Measurements from ENCODE around the gene NRP1. TPM values are rescaled to one million over a fixed set of nuclear protein-coding genes. Genes with fewer than 3 reads are reported as not detected.

The NRP1 gene
- total RNA-seq, 1 donor from 2014 or later, result 486 TPM

GRCh38 chr10:33129141-33129995 lies 205.1 kb downstream of the NRP1 start:
- Mint-ChIP-seq H3K4me3 (ENCODE audit: unreplicated experiment) (no peak overlapping the region), H3K4me1 (ENCODE audit: unreplicated experiment) (peaks cover 17% of the 10 kb centered on the region), H3K36me3 (ENCODE audit: low read depth, unreplicated experiment) (no peaks in the 10 kb centered on the region), H3K9me3 (ENCODE audit: unreplicated experiment) (no peaks in the 10 kb centered on the region), H3K27ac (ENCODE audit: unreplicated experiment) (no peak overlapping the region), H3K27me3 (ENCODE audit: unreplicated experiment) (no peaks in the 10 kb centered on the region)
- DNase-seq (ENCODE audit: low spot score), result no peak
- TF ChIP-seq, protein P1, sequence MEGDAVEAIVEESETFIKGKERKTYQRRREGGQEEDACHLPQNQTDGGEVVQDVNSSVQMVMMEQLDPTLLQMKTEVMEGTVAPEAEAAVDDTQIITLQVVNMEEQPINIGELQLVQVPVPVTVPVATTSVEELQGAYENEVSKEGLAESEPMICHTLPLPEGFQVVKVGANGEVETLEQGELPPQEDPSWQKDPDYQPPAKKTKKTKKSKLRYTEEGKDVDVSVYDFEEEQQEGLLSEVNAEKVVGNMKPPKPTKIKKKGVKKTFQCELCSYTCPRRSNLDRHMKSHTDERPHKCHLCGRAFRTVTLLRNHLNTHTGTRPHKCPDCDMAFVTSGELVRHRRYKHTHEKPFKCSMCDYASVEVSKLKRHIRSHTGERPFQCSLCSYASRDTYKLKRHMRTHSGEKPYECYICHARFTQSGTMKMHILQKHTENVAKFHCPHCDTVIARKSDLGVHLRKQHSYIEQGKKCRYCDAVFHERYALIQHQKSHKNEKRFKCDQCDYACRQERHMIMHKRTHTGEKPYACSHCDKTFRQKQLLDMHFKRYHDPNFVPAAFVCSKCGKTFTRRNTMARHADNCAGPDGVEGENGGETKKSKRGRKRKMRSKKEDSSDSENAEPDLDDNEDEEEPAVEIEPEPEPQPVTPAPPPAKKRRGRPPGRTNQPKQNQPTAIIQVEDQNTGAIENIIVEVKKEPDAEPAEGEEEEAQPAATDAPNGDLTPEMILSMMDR (IDR thresholded peaks at IDR 0.05; ENCODE audit: unreplicated experiment), result no peak

- H3K4me1 Mint-ChIP-seq (ENCODE audit: unreplicated experiment), result peaks cover 24% of the 10 kb centered on the region
- H3K27ac Mint-ChIP-seq (ENCODE audit: unreplicated experiment), result no peak overlapping the region
- no peaks in the 10 kb centered on the region for H3K36me3 Mint-ChIP-seq (ENCODE audit: low read depth, unreplicated experiment)
- no peaks in the 10 kb centered on the region for H3K27me3 Mint-ChIP-seq (ENCODE audit: unreplicated experiment)
- no peak overlapping the region for H3K4me3 Mint-ChIP-seq (ENCODE audit: unreplicated experiment)
- DNase-seq (ENCODE audit: low spot score), result no peak
- TF ChIP-seq, protein P1 (IDR thresholded peaks at IDR 0.05; ENCODE audit: unreplicated experiment), result no peak
- H3K9me3 Mint-ChIP-seq (ENCODE audit: unreplicated experiment), result no peaks in the 10 kb centered on the region
Observed at GRCh38 chr10:33127622-33128021, 206.8 kb downstream of the NRP1 start.
